GM12874 (cell line): Measurements from ENCODE around the gene WARS2.

ENCODE experiments used
- TF ChIP-seq, protein P1 (sequence below): IDR thresholded peaks from 2 replicates; pipeline ENCODE4 v1.5.1; 2011; ENCODE audit warnings: low read depth, mild to moderate bottlenecking, control low read depth, low read length, moderate library complexity; ENCODE audit not compliant: insufficient read depth

Gene WARS2

DNA sequence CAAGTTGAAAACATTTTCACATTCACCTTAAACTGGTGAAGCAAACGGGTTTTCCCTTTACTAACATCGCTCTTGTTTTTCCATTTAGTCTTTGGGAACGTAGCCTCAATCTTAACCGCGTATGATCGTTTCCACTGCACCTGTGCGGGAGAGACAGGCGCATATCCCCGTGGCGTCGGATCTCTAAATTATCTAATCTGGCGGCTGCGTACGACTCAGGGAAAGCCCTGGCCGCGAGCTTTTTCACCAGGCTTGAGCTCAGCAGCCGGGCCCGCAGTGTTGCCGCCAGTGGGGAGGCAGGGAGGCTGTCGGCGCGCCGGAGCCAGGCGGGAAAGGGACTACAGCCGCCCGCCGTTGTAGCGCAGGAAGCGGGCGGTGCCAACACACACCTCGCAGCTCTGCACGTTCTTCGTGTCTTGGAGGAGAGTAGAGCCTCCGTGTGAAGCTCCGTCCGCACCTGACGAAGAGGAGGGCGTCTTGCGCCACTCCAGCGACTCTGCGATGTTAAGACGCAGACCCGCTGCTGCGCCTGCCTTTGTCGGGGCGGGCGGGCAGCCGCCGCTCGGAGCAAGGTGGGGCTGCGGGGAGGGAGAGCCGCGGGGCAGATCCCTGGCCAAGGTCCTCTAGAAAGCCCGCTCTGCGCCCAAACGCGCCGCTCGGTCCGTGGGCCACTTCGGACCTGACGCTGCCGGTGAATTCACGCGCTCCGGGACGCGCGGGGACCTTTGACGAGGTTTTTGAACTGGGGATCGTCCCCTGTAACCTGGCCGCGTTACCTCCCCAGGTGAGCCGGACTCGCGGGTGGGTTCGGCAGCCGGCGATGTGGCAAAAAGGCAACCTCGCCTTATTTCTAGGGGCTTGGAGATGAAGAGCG, 133.8 kb downstream of the WARS2 start:
- TF ChIP-seq, protein P1, sequence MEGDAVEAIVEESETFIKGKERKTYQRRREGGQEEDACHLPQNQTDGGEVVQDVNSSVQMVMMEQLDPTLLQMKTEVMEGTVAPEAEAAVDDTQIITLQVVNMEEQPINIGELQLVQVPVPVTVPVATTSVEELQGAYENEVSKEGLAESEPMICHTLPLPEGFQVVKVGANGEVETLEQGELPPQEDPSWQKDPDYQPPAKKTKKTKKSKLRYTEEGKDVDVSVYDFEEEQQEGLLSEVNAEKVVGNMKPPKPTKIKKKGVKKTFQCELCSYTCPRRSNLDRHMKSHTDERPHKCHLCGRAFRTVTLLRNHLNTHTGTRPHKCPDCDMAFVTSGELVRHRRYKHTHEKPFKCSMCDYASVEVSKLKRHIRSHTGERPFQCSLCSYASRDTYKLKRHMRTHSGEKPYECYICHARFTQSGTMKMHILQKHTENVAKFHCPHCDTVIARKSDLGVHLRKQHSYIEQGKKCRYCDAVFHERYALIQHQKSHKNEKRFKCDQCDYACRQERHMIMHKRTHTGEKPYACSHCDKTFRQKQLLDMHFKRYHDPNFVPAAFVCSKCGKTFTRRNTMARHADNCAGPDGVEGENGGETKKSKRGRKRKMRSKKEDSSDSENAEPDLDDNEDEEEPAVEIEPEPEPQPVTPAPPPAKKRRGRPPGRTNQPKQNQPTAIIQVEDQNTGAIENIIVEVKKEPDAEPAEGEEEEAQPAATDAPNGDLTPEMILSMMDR, result no peak

DNA sequence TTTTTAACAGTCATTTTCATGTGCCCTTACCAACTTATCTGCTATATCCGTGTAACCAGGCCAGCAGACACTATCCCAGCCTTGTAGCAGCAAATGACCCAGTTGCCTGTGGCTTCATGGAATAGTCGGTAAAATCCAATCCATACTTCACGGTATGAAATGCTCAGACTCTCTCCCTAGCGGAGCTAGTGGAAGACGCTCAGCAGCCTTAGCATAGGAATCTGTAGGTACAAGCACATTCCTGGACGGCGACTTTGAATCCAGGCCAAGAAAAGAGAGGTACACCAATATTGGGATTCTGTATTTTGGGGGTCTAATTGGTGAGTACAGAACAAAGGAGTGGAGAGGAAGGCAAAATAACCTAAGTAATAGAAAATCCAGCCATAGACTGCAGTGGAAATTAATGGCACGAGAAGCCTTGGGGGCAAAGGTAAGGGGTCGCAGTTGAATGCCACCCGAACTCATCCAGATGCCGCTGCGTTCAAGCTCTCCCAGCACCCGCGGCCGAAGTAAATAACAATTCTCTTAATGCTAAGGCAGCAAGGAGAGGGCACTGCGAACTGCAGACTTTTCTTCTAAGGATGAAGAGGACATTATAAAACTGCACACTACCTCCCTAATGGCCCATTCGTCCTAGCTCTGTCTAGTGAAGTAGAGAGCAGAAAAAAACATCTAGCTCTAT, 134.6 kb downstream of the WARS2 start:
- TF ChIP-seq, protein P1, result no peak

DNA sequence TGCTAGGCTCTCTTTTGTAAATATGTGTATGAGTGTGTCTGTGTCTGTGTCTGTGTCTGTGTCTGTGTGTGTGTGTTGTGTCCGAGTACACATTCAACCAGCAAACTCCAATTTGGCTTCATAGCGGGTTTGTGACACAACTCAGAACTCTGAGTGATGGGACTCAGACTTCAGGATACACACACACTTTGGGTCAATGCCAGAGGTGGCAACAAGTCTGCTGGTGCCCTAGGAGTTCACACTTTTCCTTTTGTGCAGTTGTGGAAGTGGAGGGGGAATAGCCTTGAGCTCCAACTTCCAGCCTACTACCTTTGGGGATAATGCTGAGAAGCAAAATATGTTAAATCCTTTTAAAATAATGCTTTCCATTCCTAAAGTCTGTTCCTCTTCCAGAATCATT, 135.7 kb downstream of the WARS2 start:
- TF ChIP-seq, protein P1, result no peak

DNA sequence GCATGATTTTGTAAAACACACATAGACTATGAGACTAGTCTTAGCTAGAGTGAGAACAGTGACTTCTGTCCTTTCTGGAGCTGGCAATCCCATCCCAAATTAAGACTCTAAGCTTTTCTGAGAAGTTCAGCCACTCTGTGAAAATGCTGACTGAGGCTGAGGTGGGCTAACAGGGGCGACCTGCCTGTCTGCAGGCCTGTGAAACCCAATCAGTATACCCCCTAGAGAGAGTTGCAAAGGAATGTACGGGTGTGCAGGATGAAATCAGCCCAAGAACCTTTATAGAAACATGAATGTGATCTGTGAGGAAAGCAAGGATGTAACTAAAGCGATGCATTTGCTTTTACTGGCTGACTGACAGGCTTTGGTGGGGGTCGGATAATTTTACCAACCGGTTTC, 136.3 kb downstream of the WARS2 start:
- TF ChIP-seq, protein P1, result no peak

DNA sequence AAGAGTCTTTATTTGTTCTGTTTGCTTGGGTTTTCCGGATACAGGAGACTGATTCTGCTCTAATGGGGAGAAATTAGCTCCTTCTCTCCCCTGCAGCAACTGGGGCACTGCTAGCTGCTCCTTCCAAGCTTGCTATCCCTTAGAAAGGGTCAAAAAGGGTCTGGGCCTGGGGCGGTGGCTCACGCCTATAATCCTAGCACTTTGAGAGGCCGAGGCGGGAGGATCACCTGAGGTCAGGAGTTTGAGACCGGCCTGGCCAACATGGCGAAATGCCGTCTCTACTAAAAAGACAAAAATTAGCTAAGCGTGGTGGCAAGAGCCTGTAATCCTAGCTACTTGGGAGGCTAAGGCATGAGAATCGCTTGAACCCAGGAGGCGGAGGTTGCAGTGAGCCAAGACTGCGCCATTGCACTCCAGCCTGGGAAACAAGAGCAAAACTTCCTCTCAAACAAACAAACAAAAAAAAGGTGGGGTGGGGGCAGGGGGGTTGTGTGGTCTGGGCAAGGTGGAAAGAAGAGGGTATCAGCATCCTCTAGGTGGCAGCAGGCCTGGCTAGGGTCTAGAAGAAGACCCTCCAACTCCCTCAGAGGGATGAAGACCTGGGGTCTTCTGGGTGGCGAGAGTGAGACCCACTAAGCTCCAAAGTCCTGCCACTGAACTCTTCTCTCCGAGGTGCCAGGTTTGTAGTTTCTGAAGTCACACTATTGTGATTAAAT, 136.9 kb downstream of the WARS2 start:
- TF ChIP-seq, protein P1, result no peak

DNA sequence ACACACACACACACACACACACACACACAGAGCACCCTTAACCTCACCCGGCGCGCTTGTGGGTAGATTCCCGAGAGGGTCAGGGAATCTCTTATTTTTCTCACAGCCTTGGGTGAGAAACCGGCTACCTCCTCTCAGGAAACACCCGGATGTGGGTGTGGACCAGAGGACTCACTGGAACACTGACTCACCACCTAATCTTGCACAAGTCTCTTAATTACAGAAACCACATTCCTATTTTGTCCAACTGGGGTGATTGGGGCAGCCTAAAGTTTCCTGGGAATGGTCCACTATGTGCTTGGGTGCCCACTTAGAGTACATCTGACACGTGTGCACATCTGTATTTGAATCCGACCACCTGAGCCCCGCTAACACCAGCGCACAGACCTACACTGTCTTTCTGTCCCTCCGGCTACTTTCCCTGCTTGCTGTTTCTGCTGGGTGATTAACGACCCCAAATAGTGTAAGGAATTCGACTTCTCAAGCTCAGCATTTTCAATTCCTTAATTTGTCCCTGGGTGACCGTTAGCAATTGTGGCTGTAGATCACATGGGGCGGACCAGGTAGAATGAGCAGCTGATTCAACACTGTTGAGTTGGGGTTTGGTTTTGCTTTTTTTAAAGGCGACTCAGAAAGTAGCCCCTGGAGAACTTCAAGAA, 138.3 kb downstream of the WARS2 start:
- TF ChIP-seq, protein P1, result no peak
